Memory B cell (primary cell): Measurements from ENCODE around the gene ACAP3.

ENCODE experiments used
- ATAC-seq: fragments of 150-1000 bp; cut with Tn5 transposase; 2 replicates; pipeline ENCODE4 v1.10.0; 2021; ENCODE audit warnings: low read depth, mild to moderate bottlenecking, moderate library complexity
- DNase-seq, 2 donors: peaks; one replicate each; pipeline ENCODE4 v3.0.0; 2022; ENCODE audit warnings: low spot score in 2 of 2
- H3K27ac Mint-ChIP-seq: one replicate; pipeline ENCODE4 v1.8.0; 2022; ENCODE audit warnings: mild to moderate bottlenecking, moderate library complexity, mixed read lengths
- H3K27me3 Mint-ChIP-seq: one replicate; pipeline ENCODE4 v1.8.0; 2022; ENCODE audit warnings: mixed read lengths
- H3K36me3 Mint-ChIP-seq: one replicate; pipeline ENCODE4 v1.8.0; 2022; ENCODE audit warnings: mild to moderate bottlenecking, mixed read lengths
- H3K4me1 Mint-ChIP-seq: one replicate; pipeline ENCODE4 v1.8.0; 2022; ENCODE audit warnings: mixed read lengths
- H3K4me3 Mint-ChIP-seq: one replicate; pipeline ENCODE4 v1.8.0; 2022; ENCODE audit warnings: mild to moderate bottlenecking, moderate library complexity, mixed read lengths
- H3K9me3 Mint-ChIP-seq: one replicate; pipeline ENCODE4 v1.8.0; 2022; ENCODE audit warnings: mixed read lengths

Gene ACAP3

GRCh38 chr1:1296070-1297061, 11.4 kb downstream of the ACAP3 start:
- ATAC-seq (no peak), DNase-seq (no peak)
- Mint-ChIP-seq H3K27ac (no peak overlapping the region), H3K27me3 (no peaks in the 10 kb centered on the region), H3K9me3 (no peaks in the 10 kb centered on the region), H3K36me3 (peaks cover 1% of the 10 kb centered on the region), H3K4me1 (peaks cover 6% of the 10 kb centered on the region), H3K4me3 (no peak overlapping the region)

GRCh38 chr1:1295154-1295923, 12.4 kb downstream of the ACAP3 start:
- DNase-seq: no peak
- ATAC-seq: no peak
- Mint-ChIP-seq H3K4me3 (no peak overlapping the region), H3K9me3 (no peaks in the 10 kb centered on the region), H3K36me3 (peaks cover 1% of the 10 kb centered on the region), H3K27me3 (no peaks in the 10 kb centered on the region), H3K4me1 (peaks cover 8% of the 10 kb centered on the region), H3K27ac (no peak overlapping the region)

- no peak overlapping the region for H3K4me3 Mint-ChIP-seq
Measured at GRCh38 chr1:1294250-1294890, 13.4 kb downstream of the ACAP3 start.

GRCh38 chr1:1293263-1294249, 14.2 kb downstream of the ACAP3 start:
- Mint-ChIP-seq H3K36me3 (peaks cover 1% of the 10 kb centered on the region), H3K27me3 (peaks cover 2% of the 10 kb centered on the region), H3K4me1 (peaks cover 11% of the 10 kb centered on the region), H3K4me3 (no peak overlapping the region), H3K27ac (no peak overlapping the region), H3K9me3 (no peaks in the 10 kb centered on the region)
- ATAC-seq (no peak), DNase-seq (no peak)

More at GRCh38 chr1:1294250-1294890, 13.4 kb downstream of the ACAP3 start:
- Mint-ChIP-seq H3K27me3 (peaks cover 2% of the 10 kb centered on the region), H3K36me3 (peaks cover 1% of the 10 kb centered on the region), H3K4me1 (peaks cover 11% of the 10 kb centered on the region), H3K9me3 (no peaks in the 10 kb centered on the region), H3K27ac (no peak overlapping the region)
- ATAC-seq (no peak), DNase-seq (no peak)

GRCh38 chr1:1292851-1293250, 14.9 kb downstream of the ACAP3 start:
- Mint-ChIP-seq H3K4me3 (no peak overlapping the region), H3K4me1 (peaks cover 11% of the 10 kb centered on the region), H3K27me3 (peaks cover 2% of the 10 kb centered on the region), H3K9me3 (no peaks in the 10 kb centered on the region), H3K27ac (no peak overlapping the region), H3K36me3 (peaks cover 1% of the 10 kb centered on the region)
- DNase-seq (no peak), ATAC-seq (no peak)

GRCh38 chr1:1292442-1292779, 15.3 kb downstream of the ACAP3 start:
- H3K36me3 Mint-ChIP-seq: peaks cover 1% of the 10 kb centered on the region
- H3K27ac Mint-ChIP-seq: no peak overlapping the region
- no peak for ATAC-seq
- peaks cover 11% of the 10 kb centered on the region for H3K4me1 Mint-ChIP-seq
- DNase-seq: no peak
- H3K9me3 Mint-ChIP-seq: no peaks in the 10 kb centered on the region
- H3K27me3 Mint-ChIP-seq: peaks cover 2% of the 10 kb centered on the region
- no peak overlapping the region for H3K4me3 Mint-ChIP-seq

GRCh38 chr1:1291548-1292441, 15.9 kb downstream of the ACAP3 start:
- peak overlapping the region; percentile 41 for H3K27ac Mint-ChIP-seq
- no peaks in the 10 kb centered on the region for H3K9me3 Mint-ChIP-seq
- ATAC-seq: peak; percentile 95
- H3K4me3 Mint-ChIP-seq: no peak overlapping the region
- peaks cover 11% of the 10 kb centered on the region for H3K4me1 Mint-ChIP-seq
- peak; percentile 70 to 73 for DNase-seq
- H3K36me3 Mint-ChIP-seq: peaks cover 1% of the 10 kb centered on the region
- peaks cover 2% of the 10 kb centered on the region for H3K27me3 Mint-ChIP-seq

GRCh38 chr1:1291023-1291528, 16.7 kb downstream of the ACAP3 start:
- Mint-ChIP-seq H3K27ac (no peak overlapping the region), H3K4me3 (no peak overlapping the region), H3K4me1 (peaks cover 11% of the 10 kb centered on the region), H3K9me3 (no peaks in the 10 kb centered on the region), H3K36me3 (peaks cover 1% of the 10 kb centered on the region), H3K27me3 (peaks cover 2% of the 10 kb centered on the region)
- ATAC-seq: no peak
- DNase-seq: no peak

GRCh38 chr1:1290238-1290731, 17.4 kb downstream of the ACAP3 start:
- ATAC-seq: peak; percentile 30

GRCh38 chr1:1287288-1288110, 20.2 kb downstream of the ACAP3 start:
- Mint-ChIP-seq H3K9me3 (no peaks in the 10 kb centered on the region), H3K27me3 (peaks cover 5% of the 10 kb centered on the region), H3K36me3 (no peaks in the 10 kb centered on the region), H3K27ac (no peak overlapping the region), H3K4me1 (peaks cover 17% of the 10 kb centered on the region), H3K4me3 (no peak overlapping the region)
- no peak for ATAC-seq
- no peak for DNase-seq

More at GRCh38 chr1:1290238-1290731, 17.4 kb downstream of the ACAP3 start:
- H3K9me3 Mint-ChIP-seq: no peaks in the 10 kb centered on the region
- H3K4me1 Mint-ChIP-seq: peaks cover 11% of the 10 kb centered on the region
- peak; percentile 57 to 69 for DNase-seq
- no peak overlapping the region for H3K4me3 Mint-ChIP-seq
- H3K27me3 Mint-ChIP-seq: peaks cover 2% of the 10 kb centered on the region
- H3K27ac Mint-ChIP-seq: peak overlapping the region; percentile 86
- H3K36me3 Mint-ChIP-seq: peaks cover 1% of the 10 kb centered on the region

- Mint-ChIP-seq H3K4me3 (no peak overlapping the region), H3K9me3 (no peaks in the 10 kb centered on the region), H3K4me1 (peaks cover 11% of the 10 kb centered on the region), H3K27ac (no peak overlapping the region), H3K27me3 (peaks cover 7% of the 10 kb centered on the region), H3K36me3 (no peaks in the 10 kb centered on the region)
- ATAC-seq (no peak), DNase-seq (no peak)
Measured at GRCh38 chr1:1286313-1287261, 21.1 kb downstream of the ACAP3 start.
